Body of pancreas (tissue), 4 donors: ENCODE measurements around the gene MAML3. TPM values are rescaled to one million over a fixed set of nuclear protein-coding genes. Genes with fewer than 3 reads are reported as not detected.
"Not testable (repeated sequence)": the region's sequence is repeated elsewhere in the genome, so short reads cannot be mapped to it uniquely, and the experiment has no call there.

Experiments used
- ATAC-seq: fragments of 150-250 bp; one replicate; pipeline ENCODE4 v1.9.1; 2016
- DNase-seq, 4 donors: peaks; one replicate each; pipeline ENCODE4 v3.0.0-alpha.2; 2019
- H3K27ac ChIP-seq, 4 donors: fragments of 200-600 bp; sonication (generic); 1 replicate in 3 of 4; 2 replicates in 1 of 4; pipeline versions ENCODE4 v1.5.1 to v1.6.1; 2016 to 2019; ENCODE audit warnings: mild to moderate bottlenecking in 1 of 4, mixed read lengths in 1 of 4, moderate library complexity in 1 of 4
- H3K27me3 ChIP-seq, 2 donors: fragments of 200-600 bp; sonication (generic); one replicate each; pipeline ENCODE4 v1.6.0; 2016; ENCODE audit warnings: mild to moderate bottlenecking in 1 of 2
- H3K36me3 ChIP-seq, 2 donors: fragments of 200-600 bp; sonication (generic); replicated peaks in 1 of 2; 2 replicates each; pipeline ENCODE4 v1.5.1; 2016; ENCODE audit warnings: low read depth in 2 of 2; ENCODE audit not compliant: insufficient read depth in 1 of 2
- H3K4me1 ChIP-seq: fragments of 200-600 bp; sonication (generic); one replicate; pipeline ENCODE4 v1.6.0; 2016
- H3K4me3 ChIP-seq, 2 donors: fragments of 200-600 bp; sonication (generic); 1 replicate in 1 of 2; 2 replicates in 1 of 2; pipeline ENCODE4 v1.5.1; 2016 to 2019
- H3K9me3 ChIP-seq, 3 donors: fragments of 200-600 bp; sonication (generic); 1 replicate in 2 of 3; 2 replicates in 1 of 3; pipeline ENCODE4 v1.5.1; 2016
- CTCF ChIP-seq, 7 experiments: fragments of 450-650 bp in 4 of 7; fragments of 200-600 bp in 3 of 7; sonication (generic) in 3 of 7; IDR thresholded peaks; one replicate each; pipeline ENCODE4 v1.5.1; 2016 to 2019; ENCODE audit warnings: antibody characterized with exemption in 7 of 7
- POLR2A ChIP-seq, 3 donors: fragments of 450-650 bp; IDR thresholded peaks; one replicate each; pipeline ENCODE4 v1.6.1; 2016; ENCODE audit warnings: antibody characterized with exemption in 3 of 3, mild to moderate bottlenecking in 2 of 3
- WGBS, 2 donors: methylation state at CpG; one replicate each; pipeline ENCODE4 v1.1.5; 2017; 5-methylcytosine and 5-hydroxymethylcytosine counted together
- intact Hi-C: fragments of 100-400 bp; cut with DNase I; formaldehyde crosslinking; loops from one replicate; pipeline ENCODE4 v1.15.1; 2023
- total RNA-seq, 2 donors: library from RNA; depleted of rRNA; stranded (reverse); fragments of >200 nt; gene quantifications; one replicate each; pipeline ENCODE4 v1.1.0, GENCODE V29; 2016

Gene MAML3
- total RNA-seq, 2 donors from 2014 or later, result 11.2 to 11.4 TPM

GRCh38 chr4:139709660-139710059, 444.3 kb downstream of the MAML3 start:
- Histone ChIP-seq H3K4me1 (no peaks in the 10 kb centered on the region), H3K4me3 (no peak overlapping the region), H3K27me3 (no peaks in the 10 kb centered on the region), H3K27ac (no peak overlapping the region), H3K36me3 (no peaks in the 10 kb centered on the region), H3K9me3 (no peaks in the 10 kb centered on the region)
- DNase-seq, result no peak
- 80 to 92% methylated on average over 1 of the region's 1 CpG for WGBS, 2 donors
- no peak for ATAC-seq
- no peak for TF ChIP-seq CTCF (IDR thresholded peaks at IDR 0.05)
- no peak for TF ChIP-seq POLR2A (IDR thresholded peaks at IDR 0.05)
- intact Hi-C loops, result no loop called here

GRCh38 chr4:139704915-139705485, 449.0 kb downstream of the MAML3 start:
- H3K27ac ChIP-seq, result no peak overlapping the region
- H3K4me3 ChIP-seq, result no peak overlapping the region
- H3K4me1 ChIP-seq, result no peaks in the 10 kb centered on the region
- DNase-seq, result no peak
- 91 to 99% methylated on average over 4 of the region's 4 CpGs for WGBS, 2 donors
- intact Hi-C loops, result no loop called here
- H3K36me3 ChIP-seq, result no peaks in the 10 kb centered on the region
- ATAC-seq, result no peak
- H3K27me3 ChIP-seq, result no peaks in the 10 kb centered on the region
- no peak for TF ChIP-seq POLR2A (IDR thresholded peaks at IDR 0.05)
- TF ChIP-seq CTCF (IDR thresholded peaks at IDR 0.05), result peak in 1 of 7 experiments; percentile 9
- H3K9me3 ChIP-seq, result no peaks in the 10 kb centered on the region

- peaks cover 0 to 4% (median 0%) of the 10 kb centered on the region in 3 donors for H3K9me3 ChIP-seq
- DNase-seq, result no peak
- no peaks in the 10 kb centered on the region for H3K27me3 ChIP-seq
- ATAC-seq, result no peak
- TF ChIP-seq CTCF (IDR thresholded peaks at IDR 0.05), result no peak
- no peak for TF ChIP-seq POLR2A (IDR thresholded peaks at IDR 0.05)
- 83 to 88% methylated on average over 5 of the region's 5 CpGs for WGBS, 2 donors
- no peak overlapping the region for H3K27ac ChIP-seq
- intact Hi-C loops, result no loop called here
- no peaks in the 10 kb centered on the region for H3K36me3 ChIP-seq
- no peaks in the 10 kb centered on the region for H3K4me1 ChIP-seq
- no peak overlapping the region for H3K4me3 ChIP-seq
Observed at GRCh38 chr4:139700568-139700967, 453.4 kb downstream of the MAML3 start.

GRCh38 chr4:139698167-139698925, 455.6 kb downstream of the MAML3 start:
- WGBS, 2 donors, result 97 to 98% methylated on average over 5 to 12 of the region's 25 CpGs
- ATAC-seq, H3K27me3 ChIP-seq, DNase-seq, H3K4me3 ChIP-seq, H3K27ac ChIP-seq, H3K9me3 ChIP-seq, H3K36me3 ChIP-seq, H3K4me1 ChIP-seq, intact Hi-C loops: not testable (repeated sequence)

GRCh38 chr4:139696491-139696890, 457.5 kb downstream of the MAML3 start:
- Histone ChIP-seq H3K27ac (no peak overlapping the region), H3K27me3 (no peaks in the 10 kb centered on the region), H3K4me3 (no peak overlapping the region), H3K4me1 (peaks cover 16% of the 10 kb centered on the region), H3K9me3 (peaks cover 0 to 4% (median 0%) of the 10 kb centered on the region in 3 donors), H3K36me3 (no peaks in the 10 kb centered on the region)
- intact Hi-C loops, result no loop called here
- ATAC-seq (no peak), DNase-seq (no peak)
- TF ChIP-seq CTCF (IDR thresholded peaks at IDR 0.05), result no peak
- TF ChIP-seq POLR2A (IDR thresholded peaks at IDR 0.05), result no peak
- 83 to 95% methylated on average over 5 of the region's 5 CpGs for WGBS, 2 donors
